ENCODE measurements around the gene LARGE1.

LARGE1 gene

GRCh38 chr22:33260498-33260897 lies 659.8 kb downstream of the LARGE1 start:
- TF ChIP-seq TEAD4 (IDR thresholded peaks at IDR 0.05), result no peak

GRCh38 chr22:33255791-33256190 lies 664.5 kb downstream of the LARGE1 start:
- TF ChIP-seq FOXM1 (IDR thresholded peaks at IDR 0.05; ENCODE audit: borderline replicate concordance, low read depth) (no peak), YY1 (IDR thresholded peaks at IDR 0.05; ENCODE audit: low read depth) (no peak), EP300 (IDR thresholded peaks at IDR 0.05; ENCODE audit: borderline replicate concordance) (no peak), REST (IDR thresholded peaks at IDR 0.05; ENCODE audit: low read depth) (no peak), TEAD4 (IDR thresholded peaks at IDR 0.05) (no peak), MAX (IDR thresholded peaks at IDR 0.05) (no peak), EGR1 (IDR thresholded peaks at IDR 0.05) (no peak), RAD21 (IDR thresholded peaks at IDR 0.05; ENCODE audit: low read depth) (no peak), TCF12 (IDR thresholded peaks at IDR 0.05; ENCODE audit: low read depth) (no peak), NFIC (IDR thresholded peaks at IDR 0.05) (no peak), TAF1 (IDR thresholded peaks at IDR 0.05; ENCODE audit: low read depth) (no peak), ZBTB7A (IDR thresholded peaks at IDR 0.05; ENCODE audit: low read depth) (no peak), CREB1 (IDR thresholded peaks at IDR 0.05; ENCODE audit: low read depth) (no peak), CEBPB (IDR thresholded peaks at IDR 0.05) (no peak)

GRCh38 chr22:33248948-33249347 lies 671.3 kb downstream of the LARGE1 start:
- TF ChIP-seq USF1 (IDR thresholded peaks at IDR 0.05), result no peak
- no peak for TF ChIP-seq CEBPB (IDR thresholded peaks at IDR 0.05)
- TF ChIP-seq RAD21 (IDR thresholded peaks at IDR 0.05; ENCODE audit: low read depth), result no peak
- TF ChIP-seq TCF12 (IDR thresholded peaks at IDR 0.05; ENCODE audit: low read depth), result no peak
- TF ChIP-seq CREB1 (IDR thresholded peaks at IDR 0.05; ENCODE audit: low read depth), result no peak
- no peak for TF ChIP-seq ZBTB7A (IDR thresholded peaks at IDR 0.05; ENCODE audit: low read depth)
- no peak for TF ChIP-seq NFIC (IDR thresholded peaks at IDR 0.05)

- TF ChIP-seq RAD21 (IDR thresholded peaks at IDR 0.05; ENCODE audit: low read depth) (no peak), TCF12 (IDR thresholded peaks at IDR 0.05; ENCODE audit: low read depth) (no peak), TAF1 (IDR thresholded peaks at IDR 0.05; ENCODE audit: low read depth) (no peak)
These were observed 672.5 kb downstream of the LARGE1 start for GRCh38 chr22:33247758-33248157.

- TF ChIP-seq REST (IDR thresholded peaks at IDR 0.05; ENCODE audit: low read depth) (no peak), TCF12 (IDR thresholded peaks at IDR 0.05; ENCODE audit: low read depth) (no peak), MAX (IDR thresholded peaks at IDR 0.05) (no peak), NFIC (IDR thresholded peaks at IDR 0.05) (no peak), TAF1 (IDR thresholded peaks at IDR 0.05; ENCODE audit: low read depth) (no peak), RAD21 (IDR thresholded peaks at IDR 0.05; ENCODE audit: low read depth) (no peak), ZBTB7A (IDR thresholded peaks at IDR 0.05; ENCODE audit: low read depth) (no peak), TEAD4 (IDR thresholded peaks at IDR 0.05) (no peak), CREB1 (IDR thresholded peaks at IDR 0.05; ENCODE audit: low read depth) (no peak), EP300 (IDR thresholded peaks at IDR 0.05; ENCODE audit: borderline replicate concordance) (no peak)
These were observed 678.2 kb downstream of the LARGE1 start for GRCh38 chr22:33242078-33242477.

- no peak for TF ChIP-seq EP300 (IDR thresholded peaks at IDR 0.05; ENCODE audit: borderline replicate concordance)
These were observed 679.3 kb downstream of the LARGE1 start for GRCh38 chr22:33240888-33241475.

GRCh38 chr22:33232071-33232470 lies 688.2 kb downstream of the LARGE1 start:
- TF ChIP-seq ZBTB7A (IDR thresholded peaks at IDR 0.05; ENCODE audit: low read depth) (no peak), FOXM1 (IDR thresholded peaks at IDR 0.05; ENCODE audit: borderline replicate concordance, low read depth) (no peak), USF1 (IDR thresholded peaks at IDR 0.05) (no peak), TCF12 (IDR thresholded peaks at IDR 0.05; ENCODE audit: low read depth) (no peak), TAF1 (IDR thresholded peaks at IDR 0.05; ENCODE audit: low read depth) (no peak), RAD21 (IDR thresholded peaks at IDR 0.05; ENCODE audit: low read depth) (no peak), REST (IDR thresholded peaks at IDR 0.05; ENCODE audit: low read depth) (no peak), TEAD4 (IDR thresholded peaks at IDR 0.05) (no peak), EP300 (IDR thresholded peaks at IDR 0.05; ENCODE audit: borderline replicate concordance) (no peak)
